ENCODE results near the gene TMEM179B.

Gene TMEM179B

DNA sequence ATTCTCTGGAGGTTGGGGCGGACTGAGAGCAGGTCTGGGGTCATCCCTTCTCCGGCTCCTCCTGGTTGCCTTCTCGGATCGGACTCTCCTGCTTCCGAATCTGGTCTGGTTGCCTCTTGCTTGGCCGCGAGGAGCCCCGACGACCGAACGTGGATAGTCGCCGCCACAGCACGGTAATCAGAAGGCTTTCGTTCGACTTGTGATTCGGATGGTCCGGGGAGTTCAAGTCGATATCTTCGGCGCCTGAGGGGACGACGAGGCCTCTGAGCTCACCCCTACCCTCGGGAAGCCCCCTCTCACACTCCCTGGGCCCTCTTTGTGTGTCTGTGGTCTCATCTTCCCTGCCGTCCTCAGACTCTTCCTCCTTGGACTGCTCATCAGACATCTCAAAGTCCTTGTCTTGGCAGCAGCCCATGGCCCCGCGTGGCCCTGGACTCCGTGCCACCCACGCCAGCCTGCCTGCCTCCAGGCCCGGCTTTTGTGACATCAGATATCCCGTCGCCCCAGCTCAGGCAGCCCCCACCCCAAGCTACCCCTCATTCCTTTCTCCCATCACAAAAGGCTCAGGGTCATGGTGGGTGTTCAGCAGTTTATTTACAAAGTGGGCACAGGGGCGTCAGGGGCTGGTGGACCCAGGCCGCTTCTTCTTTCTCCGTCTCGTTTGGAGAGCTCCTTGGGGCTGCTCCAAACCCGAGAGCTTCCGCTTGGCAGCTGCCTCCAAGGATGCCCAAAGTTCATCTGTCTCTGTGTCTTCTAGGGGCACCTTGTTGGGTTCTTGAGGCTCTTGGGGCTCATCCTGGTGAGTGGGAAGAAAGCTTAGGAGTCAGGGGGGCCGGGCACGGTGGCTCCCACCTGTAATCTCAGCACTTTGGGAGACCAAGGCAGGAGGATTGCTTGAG lies 45.4 kb downstream of the TMEM179B start, which contains the start of gene TEX54:
Gene TEX54 (minus strand): TSS at position 506 of the 899 bp plus-strand sequence.
- DNase-seq (ENCODE audit: low read depth in 2 of 2): no peak

DNA sequence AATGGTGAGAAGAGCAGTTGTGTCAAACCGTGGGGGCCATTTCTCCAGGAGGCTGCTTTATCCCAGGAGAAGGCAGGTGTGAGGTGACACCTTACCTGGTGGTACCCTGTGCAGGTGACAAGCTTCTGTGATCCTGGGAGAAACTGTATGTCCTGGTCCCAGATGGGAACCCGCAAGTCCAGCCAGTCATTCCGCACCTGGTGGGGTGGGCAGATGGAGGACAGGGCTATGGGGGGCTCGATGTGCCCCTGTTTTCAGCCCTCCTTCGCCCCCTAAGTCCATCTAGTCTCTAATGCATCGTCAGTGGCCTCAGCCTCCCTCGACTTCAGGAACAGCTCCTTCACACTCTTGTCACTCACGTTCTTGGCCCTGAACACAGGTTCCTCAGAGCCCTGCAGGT lies 48.1 kb downstream of the TMEM179B start:
- no peak for DNase-seq (ENCODE audit: low read depth in 2 of 2)

DNA sequence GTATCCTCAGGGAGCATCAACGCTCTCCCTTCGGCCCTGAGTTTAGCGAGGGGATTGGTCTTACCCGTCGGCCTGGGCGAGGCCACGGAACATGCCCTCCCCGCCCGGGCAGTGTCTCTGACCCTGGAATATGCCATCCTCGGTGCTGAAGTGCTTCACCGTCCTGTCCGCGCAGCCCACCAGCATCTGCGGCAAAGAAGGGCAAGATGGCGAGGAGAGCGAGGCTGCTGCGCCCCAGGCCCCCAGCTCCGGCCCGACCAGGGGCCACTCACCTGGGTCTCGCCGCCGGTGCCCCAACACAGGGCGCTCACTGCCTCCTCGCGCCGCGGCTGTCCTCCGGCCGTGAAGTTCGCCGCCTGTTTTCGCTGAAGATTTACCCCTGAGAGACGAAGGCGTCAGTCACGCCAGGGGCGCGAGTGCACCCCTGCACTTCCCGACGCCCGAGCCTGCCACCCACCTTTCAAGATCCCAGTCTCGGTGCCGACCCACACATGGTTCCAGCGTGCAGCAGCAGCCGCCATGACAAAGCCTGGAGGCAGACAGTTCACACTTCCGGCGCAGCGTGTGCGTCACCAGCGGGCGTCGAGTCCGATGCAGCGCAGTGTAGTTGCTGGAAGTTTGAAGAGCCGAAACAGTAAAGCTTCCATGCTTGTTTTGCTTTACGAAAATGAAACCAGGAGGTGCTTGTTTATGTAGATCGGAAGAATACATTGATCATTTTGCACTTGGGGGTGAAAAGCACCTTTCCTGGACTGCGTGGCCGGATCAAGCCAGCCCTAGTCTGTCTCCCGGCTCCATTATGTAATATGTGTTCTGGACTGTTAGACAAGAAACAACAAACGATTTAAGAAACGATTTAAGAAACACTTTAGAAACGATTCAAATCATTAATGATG lies 52.1 kb downstream of the TMEM179B start, which contains the start of gene WDR74:
Gene WDR74 (minus strand): TSS at position 541 of the 896 bp plus-strand sequence. CDS start 20 bp downstream, at position 521.
- DNase-seq (ENCODE audit: low read depth in 2 of 2): peak; percentile 81 to 92
